GM12864 (cell line): ENCODE data around the gene TWIST2.

Experiments used
- DNase-seq: peaks from one replicate; pipeline ENCODE4 v3.0.0-alpha.2; 2011; ENCODE audit warnings: low read depth
- H3K4me3 ChIP-seq: 2 replicates; pipeline ENCODE4 v1.5.1; 2011; ENCODE audit warnings: mild to moderate bottlenecking, low read depth, low read length, control low read depth
- CTCF ChIP-seq: IDR thresholded peaks from 2 replicates; pipeline ENCODE4 v1.5.1; 2011; ENCODE audit warnings: low read depth, mild to moderate bottlenecking, moderate library complexity, low read length, control low read depth, inconsistent platforms; ENCODE audit errors: missing control alignments

The TWIST2 gene

GRCh38 chr2:238902285-238902684, 54.4 kb downstream of the TWIST2 start:
- TF ChIP-seq CTCF, result no peak
- H3K4me3 ChIP-seq, result no peak overlapping the region
- DNase-seq, result no peak

- TF ChIP-seq CTCF, result no peak
- DNase-seq, result no peak
- H3K4me3 ChIP-seq, result no peak overlapping the region
Observed at GRCh38 chr2:238903141-238903540, 55.3 kb downstream of the TWIST2 start.

- no peak for TF ChIP-seq CTCF
- DNase-seq, result no peak
- H3K4me3 ChIP-seq, result no peak overlapping the region
Observed at GRCh38 chr2:238904177-238904576, 56.3 kb downstream of the TWIST2 start.

GRCh38 chr2:238904716-238905115, 56.8 kb downstream of the TWIST2 start:
- no peak for TF ChIP-seq CTCF
- no peak overlapping the region for H3K4me3 ChIP-seq
- DNase-seq, result no peak

- no peak for TF ChIP-seq CTCF
- no peak for DNase-seq
- H3K4me3 ChIP-seq, result no peak overlapping the region
Observed at GRCh38 chr2:238905224-238905623, 57.3 kb downstream of the TWIST2 start.

- H3K4me3 ChIP-seq, result no peak overlapping the region
- TF ChIP-seq CTCF, result no peak
- no peak for DNase-seq
Observed at GRCh38 chr2:238905644-238906043, 57.8 kb downstream of the TWIST2 start.

- no peak for TF ChIP-seq CTCF
- DNase-seq, result no peak
- no peak overlapping the region for H3K4me3 ChIP-seq
Observed at GRCh38 chr2:238906254-238906935, 58.5 kb downstream of the TWIST2 start.
